AML-193 (cell line): ENCODE data around the gene UGT1A7.
"Not testable (repeated sequence)": the region's sequence is repeated elsewhere in the genome, so short reads cannot be mapped to it uniquely, and the experiment has no call there.

ENCODE experiments used
- DNase-seq, 2 experiments: peaks; one replicate each; lab custom pipeline; 2025; lab: John Stamatoyannopoulos, UW

The UGT1A7 gene

GRCh38 chr2:233681521-233682099, at the start of gene UGT1A7:
TSS of gene UGT1A7 (plus strand) at chr2:233681901. CDS start at chr2:233681938, 37 bp downstream.
- DNase-seq: no peak

DNA sequence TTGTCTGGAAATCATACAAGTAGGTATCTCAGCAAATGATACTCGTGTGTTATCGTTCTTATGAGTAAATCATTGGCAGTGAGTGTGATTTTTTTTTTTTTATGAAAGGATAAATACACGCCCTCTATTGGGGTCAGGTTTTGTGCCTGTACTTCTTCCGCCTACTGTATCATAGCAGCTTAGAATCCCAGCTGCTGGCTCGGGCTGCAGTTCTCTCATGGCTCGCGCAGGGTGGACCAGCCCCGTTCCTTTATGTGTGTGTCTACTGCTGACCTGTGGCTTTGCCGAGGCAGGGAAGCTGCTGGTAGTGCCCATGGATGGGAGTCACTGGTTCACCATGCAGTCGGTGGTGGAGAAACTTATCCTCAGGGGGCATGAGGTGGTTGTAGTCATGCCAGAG, 45.4 kb upstream of the UGT1A7 start, which contains the start of gene UGT1A10:
Gene UGT1A10 (plus strand): TSS at position 143 of the 400 bp plus-strand sequence. CDS start 75 bp downstream, at position 218.
- not testable (repeated sequence) for DNase-seq

DNA sequence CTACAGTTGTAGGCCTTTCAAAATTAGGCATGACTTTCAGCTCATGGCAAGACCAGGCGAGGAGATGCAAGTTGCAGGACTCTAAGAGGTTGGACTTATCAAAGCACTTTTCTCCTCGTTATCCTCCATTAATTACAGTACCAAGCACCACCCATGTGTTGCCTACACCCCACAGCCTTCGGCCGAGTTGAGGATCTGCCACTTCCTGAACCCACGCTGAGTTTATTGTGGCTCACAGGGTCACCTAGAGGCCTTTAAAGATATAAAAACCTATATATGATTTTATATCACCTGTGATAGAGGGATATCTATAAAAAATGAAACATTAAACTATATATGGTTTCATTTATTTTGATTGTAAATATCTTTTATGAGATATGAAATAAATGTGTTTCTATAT, 42.9 kb upstream of the UGT1A7 start:
- DNase-seq: no peak

GRCh38 chr2:233639860-233640259, 41.8 kb upstream of the UGT1A7 start:
- DNase-seq: no peak

DNA sequence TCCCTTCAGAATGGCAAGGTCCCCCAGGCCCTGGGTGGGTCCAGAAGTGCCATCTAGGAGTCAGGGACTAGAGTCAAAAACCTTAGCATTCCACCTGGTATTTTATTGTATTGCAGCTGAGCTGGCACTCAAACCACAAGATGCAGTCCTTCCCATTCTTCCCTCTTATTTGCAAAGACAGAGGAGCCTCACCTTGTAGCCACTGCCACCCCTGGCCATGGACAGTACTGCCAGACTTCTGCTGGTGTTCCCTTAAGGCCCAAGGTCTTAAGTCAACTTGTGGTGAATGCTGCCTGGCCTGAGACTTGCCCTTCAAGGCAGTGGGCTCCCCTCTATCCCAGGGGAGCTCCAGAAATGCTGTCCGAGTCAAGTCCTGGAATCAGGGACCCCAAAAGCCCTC, 38.6 kb upstream of the UGT1A7 start:
- DNase-seq: no peak

- not testable (repeated sequence) for DNase-seq
These were observed 35.7 kb upstream of the UGT1A7 start for GRCh38 chr2:233646033-233646432.

GRCh38 chr2:233650981-233651380, 30.7 kb upstream of the UGT1A7 start:
- no peak for DNase-seq

GRCh38 chr2:233651430-233651829, 30.3 kb upstream of the UGT1A7 start:
- DNase-seq: no peak

DNA sequence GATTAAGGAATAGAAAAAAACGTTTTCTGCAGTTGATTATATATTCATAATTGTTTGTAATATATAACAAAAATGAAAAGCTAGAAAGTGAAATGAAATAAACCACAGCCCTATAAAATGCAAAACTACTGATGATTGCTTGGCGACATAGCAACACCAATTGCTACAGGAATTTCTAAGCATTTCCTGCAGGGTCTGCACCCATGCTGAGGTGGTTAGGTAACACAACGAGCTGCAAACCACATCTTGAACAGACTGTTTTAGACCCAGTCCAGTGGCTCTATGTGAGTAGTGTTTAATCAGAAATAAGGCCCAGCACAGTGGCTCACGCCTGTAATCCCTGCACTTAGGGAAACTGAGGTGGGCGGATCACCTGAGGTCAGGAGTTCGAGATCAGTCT, 27.2 kb upstream of the UGT1A7 start:
- no peak for DNase-seq

DNA sequence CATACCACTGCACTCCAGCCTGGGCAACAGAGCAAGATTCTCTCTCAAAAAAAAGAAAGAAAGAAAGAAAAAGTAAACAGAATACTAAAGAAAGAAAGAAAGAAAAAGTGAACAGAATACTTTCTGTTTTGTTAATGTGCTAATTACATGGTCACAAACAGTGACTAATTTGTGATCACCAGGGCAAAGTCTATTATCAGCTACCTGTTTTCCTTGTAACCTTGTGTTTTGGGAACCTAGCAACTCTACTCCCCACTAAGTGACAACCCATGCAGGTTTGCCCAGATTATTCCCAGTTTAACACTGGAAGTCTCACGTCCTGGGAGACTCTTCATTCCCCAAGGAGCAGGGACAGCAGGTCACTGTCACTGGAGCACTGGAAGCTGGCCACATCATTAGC, 26.7 kb upstream of the UGT1A7 start:
- no peak for DNase-seq

- DNase-seq: not testable (repeated sequence)
These were observed 25.8 kb upstream of the UGT1A7 start for GRCh38 chr2:233655943-233656342.

GRCh38 chr2:233656443-233656842, 25.3 kb upstream of the UGT1A7 start:
- DNase-seq: no peak

DNA sequence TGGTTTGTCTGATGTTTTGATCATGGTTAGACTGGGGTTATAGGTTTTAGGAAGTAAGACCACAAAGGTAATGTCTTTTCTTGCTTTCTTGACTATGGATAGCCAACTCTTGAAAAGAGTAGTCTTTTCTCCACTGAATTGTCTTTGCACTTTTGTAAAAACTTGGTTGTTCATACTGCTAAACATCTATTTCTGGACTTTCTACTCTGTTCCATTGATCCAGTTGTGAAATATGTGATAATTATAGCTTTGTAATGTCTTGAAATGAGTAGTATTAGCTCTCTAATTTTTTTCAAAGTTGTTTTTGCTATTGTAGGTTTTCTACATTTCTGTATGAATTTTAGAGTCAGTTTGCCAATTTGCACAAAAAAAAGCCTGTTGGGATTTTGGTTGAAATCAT, 23.1 kb upstream of the UGT1A7 start:
- no peak for DNase-seq

DNA sequence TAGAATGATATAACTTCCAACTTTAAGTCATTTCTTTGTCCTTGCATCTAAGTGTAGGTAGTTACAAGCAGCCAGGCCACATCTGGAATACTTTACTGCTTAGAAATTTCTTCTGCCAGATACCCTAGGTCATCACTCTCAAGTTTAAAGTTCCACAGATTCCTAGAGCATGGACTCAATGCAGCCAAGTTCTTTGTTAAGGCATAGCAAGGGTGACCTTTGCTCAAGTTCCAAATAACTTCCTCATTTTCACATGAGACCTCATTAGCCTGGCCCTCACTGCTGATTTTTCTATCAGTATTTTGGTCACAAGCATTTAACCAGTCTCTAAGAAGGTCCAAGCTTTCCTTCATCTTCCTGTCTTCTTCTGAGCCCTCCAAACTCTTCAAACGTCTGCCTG, 17.8 kb upstream of the UGT1A7 start:
- DNase-seq: no peak

DNA sequence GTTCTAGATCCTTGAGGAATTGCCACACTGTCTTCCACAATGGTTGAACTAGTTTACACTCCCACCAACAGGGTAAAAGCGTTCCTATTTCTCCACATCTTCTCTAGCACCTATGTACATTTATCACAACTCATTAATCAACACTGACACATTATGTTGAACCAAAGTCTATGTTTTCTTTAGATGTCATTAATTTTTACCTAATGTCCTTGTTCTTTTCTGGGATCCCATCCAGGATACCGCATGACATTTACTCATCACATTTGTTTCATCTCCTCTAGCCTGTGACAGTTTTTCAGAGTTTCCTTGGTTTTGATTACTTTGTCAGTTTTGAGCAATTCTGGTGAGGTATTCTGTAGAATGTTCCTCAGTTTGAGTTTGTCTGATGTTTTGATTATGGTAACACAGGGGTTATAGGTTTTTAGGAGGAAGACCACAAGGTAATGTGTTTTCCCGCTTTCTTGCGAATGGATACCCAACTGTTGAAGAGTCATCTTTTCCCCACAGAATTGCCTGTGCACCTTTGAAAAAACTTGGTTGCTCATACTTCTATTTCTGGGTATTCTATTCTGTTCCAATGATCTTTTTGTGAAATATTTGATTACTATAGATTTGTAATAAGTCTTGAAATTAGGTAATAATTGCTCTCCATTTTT, 13.0 kb upstream of the UGT1A7 start:
- DNase-seq: no peak

DNA sequence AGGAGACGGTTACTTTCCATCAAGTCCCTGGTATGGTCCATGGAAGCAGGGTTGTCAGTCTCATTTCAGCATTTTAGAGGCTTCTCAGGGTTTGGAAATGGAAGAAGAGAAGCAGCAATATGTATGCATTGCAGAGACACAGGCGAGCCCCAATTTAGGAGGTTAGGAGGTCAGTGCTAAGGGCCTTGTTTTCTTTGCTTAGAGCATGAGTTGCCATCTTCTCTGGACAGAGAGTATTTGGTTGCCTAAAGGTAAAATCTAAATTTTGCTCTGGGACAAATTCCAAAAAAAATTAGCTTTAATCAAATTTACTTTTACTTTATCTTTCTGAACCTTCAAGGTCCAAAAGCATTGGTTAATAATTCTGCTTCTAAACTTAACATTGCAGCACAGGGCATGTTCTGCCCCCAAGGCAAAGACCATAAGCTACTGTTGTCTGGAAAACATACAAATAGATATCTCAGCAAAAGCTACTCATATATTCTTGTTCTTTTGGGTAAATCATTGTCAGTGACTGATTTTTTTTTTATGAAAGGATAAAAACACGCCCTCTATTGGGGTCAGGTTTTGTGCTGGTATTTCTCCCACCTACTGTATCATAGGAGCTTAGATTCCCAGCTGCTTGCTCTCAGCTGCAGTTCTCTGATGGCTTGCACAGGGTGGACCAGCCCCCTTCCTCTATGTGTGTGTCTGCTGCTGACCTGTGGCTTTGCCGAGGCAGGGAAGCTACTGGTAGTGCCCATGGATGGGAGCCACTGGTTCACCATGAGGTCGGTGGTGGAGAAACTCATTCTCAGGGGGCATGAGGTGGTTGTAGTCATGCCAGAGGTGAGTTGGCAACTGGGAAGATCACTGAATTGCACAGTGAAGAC, 10.2 kb upstream of the UGT1A7 start, which contains the start of gene UGT1A9:
Gene UGT1A9 (plus strand): TSS at position 609 of the 872 bp plus-strand sequence. CDS start 37 bp downstream, at position 646.
- no peak for DNase-seq

GRCh38 chr2:233672886-233673285, 8.8 kb upstream of the UGT1A7 start:
- DNase-seq: no peak

- DNase-seq: no peak
These were observed 7.8 kb upstream of the UGT1A7 start for GRCh38 chr2:233673896-233674295.

- no peak for DNase-seq
These were observed 7.4 kb upstream of the UGT1A7 start for GRCh38 chr2:233674314-233674713.

GRCh38 chr2:233674995-233675394, 6.7 kb upstream of the UGT1A7 start:
- DNase-seq: no peak

DNA sequence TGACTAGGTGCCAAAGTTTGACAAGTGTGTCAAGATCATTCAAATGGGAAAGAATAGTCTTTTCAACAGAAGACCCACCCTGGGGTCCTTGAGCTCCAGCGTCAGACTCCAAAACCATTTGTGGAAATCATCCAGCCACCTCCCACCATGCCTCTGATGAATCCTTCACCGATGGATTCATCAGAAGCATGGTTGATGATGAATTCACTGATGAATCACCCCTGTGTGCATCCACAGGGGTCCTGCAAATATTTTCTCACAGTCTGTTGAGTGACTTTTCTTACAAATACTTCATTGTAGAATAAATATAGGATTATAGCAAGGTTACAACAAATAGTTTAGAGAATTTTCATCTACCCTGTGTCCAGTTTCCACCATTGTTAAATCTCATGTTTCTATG, 5.7 kb upstream of the UGT1A7 start:
- no peak for DNase-seq

DNA sequence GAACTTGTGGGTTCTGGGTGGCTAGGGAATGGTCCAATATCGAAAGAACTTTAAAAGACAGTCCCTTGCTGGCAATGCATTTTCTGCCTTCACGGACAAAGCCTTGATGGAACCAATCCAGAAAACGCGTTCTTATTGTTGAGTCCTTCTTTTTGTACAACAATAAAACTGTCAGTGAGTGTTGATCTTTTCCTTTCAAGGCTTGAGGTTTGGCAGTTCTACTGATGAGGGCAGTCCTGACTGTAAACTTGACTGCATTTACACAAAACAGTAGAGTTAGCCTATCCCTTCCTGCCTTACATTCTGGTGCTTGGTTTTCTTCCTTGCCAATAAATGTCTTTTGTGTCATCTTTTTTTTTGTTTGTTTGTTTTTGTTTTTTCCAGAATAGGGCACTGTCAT, 2.5 kb upstream of the UGT1A7 start:
- DNase-seq: no peak
